MM.1S (cell line): ENCODE measurements around the gene RAP1GDS1.

Experiments
- EZH2 ChIP-seq: fragments of 300-600 bp; sonication (generic); optimal IDR thresholded peaks from 2 replicates; pipeline ENCODE3; 2017; ENCODE audit warnings: low read depth, mild to moderate bottlenecking, antibody characterized with exemption, low read length, mixed read lengths
- TF ChIP-seq, protein P1 (sequence below): fragments of 300-600 bp; sonication (generic); IDR thresholded peaks from 2 replicates; pipeline ENCODE4 v1.5.1; 2016; ENCODE audit warnings: antibody characterized with exemption, low read length, mixed read lengths

DNA sequence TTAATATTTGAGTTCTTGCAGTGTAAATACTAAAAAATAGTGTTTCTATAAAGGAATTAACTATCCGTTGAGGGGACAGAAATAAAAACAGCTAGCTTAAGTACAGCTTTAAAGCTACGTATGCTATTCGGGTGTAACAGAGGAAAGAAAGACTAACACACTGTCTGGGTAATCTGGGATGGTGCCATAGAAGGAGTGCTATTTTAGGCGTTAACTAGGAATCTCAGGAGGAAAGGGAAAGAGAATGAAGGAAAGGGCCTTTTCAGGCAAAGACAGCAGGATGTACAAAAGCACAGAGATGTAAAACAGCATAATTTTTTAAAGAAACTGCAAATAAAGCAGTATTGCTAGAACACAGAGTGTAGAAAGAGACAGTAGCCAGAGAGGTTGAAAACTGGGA, 161.8 kb downstream of the RAP1GDS1 start:
- TF ChIP-seq, protein P1, sequence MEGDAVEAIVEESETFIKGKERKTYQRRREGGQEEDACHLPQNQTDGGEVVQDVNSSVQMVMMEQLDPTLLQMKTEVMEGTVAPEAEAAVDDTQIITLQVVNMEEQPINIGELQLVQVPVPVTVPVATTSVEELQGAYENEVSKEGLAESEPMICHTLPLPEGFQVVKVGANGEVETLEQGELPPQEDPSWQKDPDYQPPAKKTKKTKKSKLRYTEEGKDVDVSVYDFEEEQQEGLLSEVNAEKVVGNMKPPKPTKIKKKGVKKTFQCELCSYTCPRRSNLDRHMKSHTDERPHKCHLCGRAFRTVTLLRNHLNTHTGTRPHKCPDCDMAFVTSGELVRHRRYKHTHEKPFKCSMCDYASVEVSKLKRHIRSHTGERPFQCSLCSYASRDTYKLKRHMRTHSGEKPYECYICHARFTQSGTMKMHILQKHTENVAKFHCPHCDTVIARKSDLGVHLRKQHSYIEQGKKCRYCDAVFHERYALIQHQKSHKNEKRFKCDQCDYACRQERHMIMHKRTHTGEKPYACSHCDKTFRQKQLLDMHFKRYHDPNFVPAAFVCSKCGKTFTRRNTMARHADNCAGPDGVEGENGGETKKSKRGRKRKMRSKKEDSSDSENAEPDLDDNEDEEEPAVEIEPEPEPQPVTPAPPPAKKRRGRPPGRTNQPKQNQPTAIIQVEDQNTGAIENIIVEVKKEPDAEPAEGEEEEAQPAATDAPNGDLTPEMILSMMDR = no peak
- TF ChIP-seq EZH2 = no peak
